ENCODE results near the gene HDHD3.

HDHD3 gene

DNA sequence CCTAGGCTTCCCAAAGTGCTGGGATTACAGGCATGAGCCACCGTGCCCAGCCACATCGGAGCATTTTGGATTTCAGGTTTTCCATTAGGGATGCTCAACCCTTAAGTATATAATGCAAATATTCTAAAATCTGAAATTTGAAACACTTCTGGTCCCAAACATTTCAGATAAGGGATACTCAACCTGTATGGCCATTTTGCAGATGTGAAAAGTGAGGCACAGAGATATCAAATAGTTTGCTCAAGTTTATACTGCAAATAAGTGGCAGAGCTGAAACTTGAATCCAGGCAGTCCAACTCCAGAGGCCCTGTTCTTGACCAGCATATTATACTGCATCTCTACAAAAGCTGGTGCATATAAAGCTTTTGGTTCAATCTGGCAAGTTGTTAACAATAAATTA, 39.1 kb downstream of the HDHD3 start:
- no peak for DNase-seq (ENCODE audit: low read depth in 2 of 2)

- DNase-seq (ENCODE audit: low read depth in 2 of 2) = no peak
Measured at GRCh38 chr9:113331780-113332179, 45.0 kb downstream of the HDHD3 start.

DNA sequence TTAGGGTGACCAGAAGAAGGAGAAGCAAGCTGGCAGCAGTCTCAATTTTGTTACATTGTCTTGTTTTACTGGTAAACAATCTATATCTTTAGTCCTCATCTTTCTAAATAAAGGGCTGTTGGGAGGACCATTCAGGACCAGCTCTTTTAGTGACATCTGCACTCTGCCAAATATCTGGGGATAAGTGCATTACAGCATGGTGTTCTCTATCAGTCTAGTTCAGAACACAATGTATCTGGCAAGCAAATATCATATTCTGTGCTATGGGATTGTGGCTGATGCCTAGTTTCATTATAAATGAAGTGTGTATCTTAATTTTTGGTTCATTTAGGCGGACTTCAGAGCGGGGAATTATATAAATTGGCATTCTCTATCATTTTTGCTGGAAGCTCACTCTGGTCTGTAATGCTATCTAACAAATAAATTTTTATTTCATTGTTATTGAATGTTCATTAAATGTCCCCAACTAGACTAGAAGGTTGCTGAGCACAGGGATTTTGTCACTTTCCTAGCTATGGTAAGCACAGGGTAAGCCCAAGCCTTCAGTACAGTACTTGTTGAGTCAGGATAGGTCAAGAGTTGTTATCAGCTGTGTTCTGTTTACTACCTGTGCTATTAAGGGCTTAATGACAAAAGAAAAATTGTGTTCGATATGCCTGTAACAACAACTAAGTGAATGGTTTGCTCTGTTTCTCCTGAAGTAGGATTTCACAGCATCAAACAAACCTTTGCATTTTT, 48.6 kb downstream of the HDHD3 start:
- DNase-seq (ENCODE audit: low read depth in 2 of 2) = no peak

DNA sequence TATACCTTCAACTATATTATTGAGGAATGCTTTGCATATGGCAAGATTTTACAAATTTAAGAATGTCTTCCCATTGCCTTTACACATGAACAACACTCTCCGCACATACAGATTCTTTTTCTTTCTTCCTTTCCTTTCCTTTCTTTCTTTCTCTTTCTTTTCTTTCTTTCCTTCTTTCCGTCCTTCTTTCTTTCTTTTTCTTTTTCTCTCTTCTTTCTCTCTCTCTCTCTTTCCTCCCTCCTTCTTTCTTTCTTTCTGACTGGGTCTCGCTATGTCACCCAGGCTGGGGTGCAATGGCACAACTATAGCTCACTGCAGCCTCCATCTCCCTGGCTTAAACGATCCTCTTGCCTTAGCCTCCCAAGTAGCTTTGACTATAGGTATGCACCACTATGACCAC, 50.6 kb downstream of the HDHD3 start:
- DNase-seq (ENCODE audit: low read depth in 2 of 2) = no peak

Measured in fibroblast of skin of left quadriceps (primary cell).